SK-N-MC (cell line): ENCODE data around the gene FHOD3.

Experiments
- DNase-seq: peaks from one replicate; pipeline ENCODE4 v3.0.0-alpha.2; 2011; ENCODE audit warnings: low read depth, low spot score
- H3K27ac ChIP-seq: fragments of 200-600 bp; sonication (generic); 2 replicates; pipeline ENCODE4 v1.5.1; 2016; ENCODE audit warnings: mixed run types
- H3K36me3 ChIP-seq: fragments of 200-600 bp; sonication (generic); 2 replicates; pipeline ENCODE4 v1.6.1; 2017; ENCODE audit warnings: antibody characterized with exemption, low read length, mixed read lengths; ENCODE audit not compliant: insufficient read depth
- H3K4me3 ChIP-seq: fragments of 200-600 bp; sonication (generic); 2 replicates; pipeline ENCODE4 v1.5.1; 2016
- H3K9ac ChIP-seq: fragments of 200-600 bp; sonication (generic); 2 replicates; pipeline ENCODE4 v1.8.0; 2017; ENCODE audit warnings: mixed run types, mixed read lengths; ENCODE audit not compliant: insufficient read length
- H3K9me3 ChIP-seq: fragments of 200-600 bp; sonication (generic); 2 replicates; pipeline ENCODE4 v1.6.1; 2017; ENCODE audit warnings: low read depth, mild to moderate bottlenecking, antibody characterized with exemption, low read length, moderate library complexity, mixed read lengths
- EZH2 ChIP-seq: fragments of 200-600 bp; sonication (generic); IDR thresholded peaks from one replicate; pipeline ENCODE4 v1.6.1; 2017; ENCODE audit warnings: antibody characterized with exemption
- FOXP2 ChIP-seq: optimal IDR thresholded peaks from 2 replicates; pipeline ENCODE3; 2011; ENCODE audit warnings: mild to moderate bottlenecking, moderate library complexity; ENCODE audit not compliant: insufficient read depth; ENCODE audit errors: extremely low read length, control extremely low read depth
- POLR2AphosphoS5 ChIP-seq: IDR thresholded peaks from 2 replicates; pipeline ENCODE4 v1.6.1; 2012; ENCODE audit warnings: mild to moderate bottlenecking, low read depth, low read length, borderline replicate concordance

Gene FHOD3

GRCh38 chr18:36322734-36323133 lies 25.2 kb downstream of the FHOD3 start:
- H3K9ac ChIP-seq: no peak overlapping the region
- H3K9me3 ChIP-seq: no peaks in the 10 kb centered on the region
- H3K36me3 ChIP-seq: no peaks in the 10 kb centered on the region
- no peak overlapping the region for H3K27ac ChIP-seq
- TF ChIP-seq FOXP2 (no peak), POLR2AphosphoS5 (no peak), EZH2 (no peak)
- H3K4me3 ChIP-seq: no peak overlapping the region
- no peak for DNase-seq

DNA sequence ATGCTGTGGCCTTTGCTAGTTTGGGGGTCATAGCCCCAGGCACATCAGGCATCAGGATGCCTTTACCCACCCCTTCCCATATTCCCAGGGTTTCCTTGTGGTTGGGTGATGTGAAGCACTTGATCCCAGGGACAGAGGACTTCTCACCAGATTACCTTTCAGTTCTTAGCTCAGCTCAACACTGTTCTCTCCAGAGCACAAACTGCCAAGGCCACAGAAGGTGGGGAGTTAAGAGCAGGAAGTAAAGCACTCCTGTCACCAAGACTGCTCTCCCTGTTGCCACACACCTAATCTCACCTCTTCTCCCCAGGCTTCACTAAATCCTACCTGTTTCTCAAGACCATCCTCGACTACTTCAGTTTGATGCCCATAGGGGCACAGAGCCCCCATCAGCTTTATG lies 25.9 kb downstream of the FHOD3 start:
- no peak overlapping the region for H3K9ac ChIP-seq
- DNase-seq: no peak
- TF ChIP-seq FOXP2 (no peak), EZH2 (no peak), POLR2AphosphoS5 (no peak)

GRCh38 chr18:36325846-36326245 lies 28.3 kb downstream of the FHOD3 start:
- no peak overlapping the region for H3K9ac ChIP-seq
- no peaks in the 10 kb centered on the region for H3K36me3 ChIP-seq
- H3K27ac ChIP-seq: no peak overlapping the region
- H3K4me3 ChIP-seq: no peak overlapping the region
- H3K9me3 ChIP-seq: no peaks in the 10 kb centered on the region
- TF ChIP-seq POLR2AphosphoS5 (no peak), FOXP2 (no peak), EZH2 (no peak)
- DNase-seq: no peak

More for the DNA sequence above, 25.9 kb downstream of the FHOD3 start:
- Histone ChIP-seq H3K27ac (no peak overlapping the region), H3K36me3 (no peaks in the 10 kb centered on the region), H3K9me3 (no peaks in the 10 kb centered on the region), H3K4me3 (no peak overlapping the region)

DNA sequence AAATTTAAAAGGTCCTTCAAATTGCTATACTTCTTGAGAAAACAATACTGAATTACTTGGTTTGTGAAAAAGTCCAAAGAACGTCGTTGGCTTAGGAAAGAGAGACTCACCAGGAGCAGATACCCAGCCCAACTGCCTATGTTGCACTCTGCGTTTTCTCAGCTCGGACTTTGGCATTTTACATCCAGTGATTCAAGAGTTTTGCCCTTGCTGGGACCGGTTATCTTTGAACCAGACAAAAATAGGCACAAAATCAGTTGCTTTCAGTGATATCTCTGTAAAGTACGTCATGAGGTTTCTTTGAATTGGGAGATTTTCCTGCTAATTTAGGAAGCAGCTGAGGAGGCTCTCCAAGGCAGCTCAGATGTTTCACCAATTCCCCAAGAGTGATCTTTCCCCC lies 29.3 kb downstream of the FHOD3 start:
- no peak overlapping the region for H3K4me3 ChIP-seq
- no peaks in the 10 kb centered on the region for H3K9me3 ChIP-seq
- no peak for TF ChIP-seq FOXP2
- TF ChIP-seq POLR2AphosphoS5: no peak
- TF ChIP-seq EZH2: no peak
- no peak overlapping the region for H3K9ac ChIP-seq
- no peaks in the 10 kb centered on the region for H3K36me3 ChIP-seq
- no peak for DNase-seq
- H3K27ac ChIP-seq: no peak overlapping the region

- Histone ChIP-seq H3K4me3 (no peak overlapping the region), H3K9me3 (no peaks in the 10 kb centered on the region), H3K9ac (no peak overlapping the region), H3K27ac (no peak overlapping the region), H3K36me3 (no peaks in the 10 kb centered on the region)
- DNase-seq: no peak
- no peak for TF ChIP-seq EZH2
- TF ChIP-seq FOXP2: no peak
- TF ChIP-seq POLR2AphosphoS5: no peak
Observed at GRCh38 chr18:36327352-36328316, 30.1 kb downstream of the FHOD3 start.

DNA sequence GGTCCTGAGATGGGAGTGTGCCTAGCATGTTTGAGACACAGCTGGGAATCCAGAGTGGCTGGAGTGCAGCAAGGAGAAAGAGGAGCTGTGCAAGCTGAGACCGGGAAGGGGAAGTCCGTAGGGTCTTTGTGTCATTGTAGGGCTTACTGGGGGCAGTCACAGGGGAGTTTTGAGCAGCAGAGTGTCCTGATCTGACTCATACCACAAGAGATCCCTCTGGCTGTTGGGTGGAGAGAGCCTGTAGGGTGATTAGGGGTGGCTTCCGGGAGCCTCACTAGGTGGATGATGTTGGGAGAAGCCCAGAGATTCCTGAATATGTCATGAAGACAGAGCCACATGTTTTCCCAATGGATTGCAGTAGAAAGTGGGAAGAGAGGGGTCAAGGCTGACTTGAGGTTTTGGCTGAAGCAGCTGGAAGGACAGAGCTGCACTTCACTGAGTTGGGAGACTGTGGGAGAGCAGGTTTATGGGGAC lies 30.9 kb downstream of the FHOD3 start:
- no peak overlapping the region for H3K4me3 ChIP-seq
- H3K36me3 ChIP-seq: no peaks in the 10 kb centered on the region
- no peak overlapping the region for H3K9ac ChIP-seq
- no peaks in the 10 kb centered on the region for H3K9me3 ChIP-seq
- no peak overlapping the region for H3K27ac ChIP-seq
- no peak for DNase-seq
- TF ChIP-seq FOXP2 (no peak), EZH2 (no peak), POLR2AphosphoS5 (no peak)

GRCh38 chr18:36328916-36329315 lies 31.4 kb downstream of the FHOD3 start:
- Histone ChIP-seq H3K9me3 (no peaks in the 10 kb centered on the region), H3K36me3 (no peaks in the 10 kb centered on the region), H3K27ac (no peak overlapping the region), H3K9ac (no peak overlapping the region), H3K4me3 (no peak overlapping the region)
- no peak for TF ChIP-seq POLR2AphosphoS5
- TF ChIP-seq FOXP2: no peak
- TF ChIP-seq EZH2: no peak
- DNase-seq: no peak

- TF ChIP-seq POLR2AphosphoS5 (no peak), EZH2 (no peak), FOXP2 (no peak)
- Histone ChIP-seq H3K36me3 (no peaks in the 10 kb centered on the region), H3K4me3 (no peak overlapping the region), H3K9me3 (no peaks in the 10 kb centered on the region), H3K9ac (no peak overlapping the region), H3K27ac (no peak overlapping the region)
- DNase-seq: no peak
Observed at GRCh38 chr18:36329684-36330434, 32.3 kb downstream of the FHOD3 start.
